Spleen (tissue), 11 donors: ENCODE results near the gene TMC1. TPM values are rescaled to one million over a fixed set of nuclear protein-coding genes. Genes with fewer than 3 reads are reported as not detected.

Source experiments
- DNase-seq: peaks from one replicate; pipeline ENCODE4 v3.0.0-alpha.2; 2020
- H3K27ac ChIP-seq, 8 donors: fragments of 200-600 bp; sonication (generic) in 7 of 8; 1 replicate in 4 of 8; 2 replicates in 4 of 8; pipeline versions ENCODE4 v1.5.0 to v1.8.0; 2016 to 2021; ENCODE audit warnings: inconsistent platforms in 4 of 8, mild to moderate bottlenecking in 4 of 8, moderate library complexity in 1 of 8
- H3K27me3 ChIP-seq, 7 donors: fragments of 200-600 bp; sonication (generic) in 6 of 7; replicated peaks in 1 of 7; 1 replicate in 4 of 7; 2 replicates in 3 of 7; pipeline versions ENCODE4 v1.5.0 to v1.8.0; 2016 to 2021; ENCODE audit warnings: inconsistent platforms in 3 of 7, mild to moderate bottlenecking in 1 of 7
- H3K36me3 ChIP-seq, 6 donors: fragments of 200-600 bp; sonication (generic) in 5 of 6; 1 replicate in 4 of 6; 2 replicates in 2 of 6; pipeline versions ENCODE4 v1.5.0 to v1.8.0; 2016 to 2021; ENCODE audit warnings: inconsistent platforms in 2 of 6
- H3K4me1 ChIP-seq, 6 donors: fragments of 200-600 bp; sonication (generic) in 5 of 6; 1 replicate in 3 of 6; 2 replicates in 3 of 6; pipeline versions ENCODE4 v1.5.0 to v1.8.0; 2016 to 2021; ENCODE audit warnings: inconsistent platforms in 3 of 6
- H3K4me3 ChIP-seq, 8 donors: fragments of 200-600 bp; sonication (generic) in 7 of 8; 1 replicate in 4 of 8; 2 replicates in 4 of 8; pipeline versions ENCODE4 v1.5.0 to v1.8.0; 2016 to 2021; ENCODE audit warnings: inconsistent platforms in 4 of 8, mild to moderate bottlenecking in 4 of 8, moderate library complexity in 2 of 8
- H3K9me3 ChIP-seq, 8 donors: fragments of 200-600 bp; sonication (generic) in 7 of 8; 1 replicate in 4 of 8; 2 replicates in 4 of 8; pipeline versions ENCODE4 v1.5.0 to v1.8.0; 2016 to 2021; ENCODE audit warnings: inconsistent platforms in 4 of 8
- POLR2A ChIP-seq, 3 donors: fragments of 450-650 bp; IDR thresholded peaks; one replicate each; pipeline ENCODE4 v1.5.1; 2017; ENCODE audit warnings: antibody characterized with exemption in 3 of 3, mild to moderate bottlenecking in 1 of 3
- POLR2AphosphoS5 ChIP-seq, 3 donors: sonication (generic); formaldehyde crosslinking; IDR thresholded peaks; one replicate each; pipeline ENCODE4 v1.5.1; 2017; ENCODE audit warnings: antibody characterized with exemption in 3 of 3
- WGBS, 5 donors: extraction: QIAGEN DNeasy Blood & Tissue Kit in 3 of 5; methylation state at CpG; one replicate each; pipeline versions ENCODE4 v1.1.5 to v1.1.7; 2013 to 2018; 5-methylcytosine and 5-hydroxymethylcytosine counted together
- intact Hi-C: fragments of 100-400 bp; cut with DNase I; formaldehyde crosslinking; loops from one replicate; pipeline ENCODE4 v1.15.0; 2023; ENCODE audit warnings: low total_unique reads
- polyA plus RNA-seq, 3 donors: library from polyadenylated mRNA; stranded (reverse); fragments of 200-250 nt; gene quantifications; one replicate each; pipeline ENCODE4 v1.2.1, GENCODE V29; 2013
- total RNA-seq, 7 donors: library from RNA; depleted of rRNA in 3 of 7; stranded (reverse); fragments of >200 nt in 3 of 7; fragmentation: NEBNext Ultra II Directional in 4 of 7; extraction: Animal tissue kit (Norgen Biotek cat#: 25700) in 4 of 7; gene quantifications; one replicate each; pipeline versions ENCODE4 v1.1.0 to v1.2.1, GENCODE V29; 2016 to 2021
- TF ChIP-seq, protein P1 (sequence below), 11 experiments: fragments of 200-600 bp in 7 of 11; fragments of 450-650 bp in 4 of 11; sonication (generic) in 4 of 11; IDR thresholded peaks in 8 of 11; conservative IDR thresholded peaks in 3 of 11; 1 replicate in 7 of 11; 2 replicates in 4 of 11; pipeline versions ENCODE4 v1.4.0 to v1.8.0; 2016 to 2021; ENCODE audit warnings: antibody characterized with exemption in 11 of 11, inconsistent platforms in 4 of 11, mild to moderate bottlenecking in 1 of 11
- donor health status: healthy with polysubstance abuse.
- donor health status: DM: no; HTN: no; CAD: no; lungs with moderate emphysema.
- donor health status: DM: no; HTN: no; CAD: no.
- donor health status: Bipolar disorder and iron deficiency.
- donor health status: healthy.
- donor health status: DM: no; HTN: no; CAD: no.
- donor health status: DM: yes; HTN: yes; CAD: no.

TMC1 gene
- total and polyA plus RNA-seq, 10 donors: 0.04 to 0.16 TPM; not detected in 8

DNA sequence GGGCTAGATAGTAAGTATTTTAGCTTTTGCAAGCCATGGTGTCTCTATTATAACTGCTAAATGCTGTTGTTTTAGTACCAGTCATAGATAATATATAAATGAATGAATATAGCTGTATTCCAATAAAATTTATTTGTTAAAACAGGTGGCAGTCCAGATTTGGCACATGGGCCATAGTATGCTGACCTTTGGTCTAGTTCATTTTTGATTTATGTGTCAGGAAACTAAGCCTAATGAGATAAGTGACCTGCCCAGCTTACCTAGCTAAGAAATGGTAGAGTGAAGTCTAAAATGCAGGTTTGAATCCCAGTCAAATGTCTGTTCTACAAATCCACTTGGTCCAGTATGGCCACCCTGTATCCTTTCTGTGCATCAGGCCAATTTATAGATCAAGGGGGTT lies 292.1 kb downstream of the TMC1 start:
- intact Hi-C loops: no loop called here
- H3K4me3 ChIP-seq: no peak overlapping the region

DNA sequence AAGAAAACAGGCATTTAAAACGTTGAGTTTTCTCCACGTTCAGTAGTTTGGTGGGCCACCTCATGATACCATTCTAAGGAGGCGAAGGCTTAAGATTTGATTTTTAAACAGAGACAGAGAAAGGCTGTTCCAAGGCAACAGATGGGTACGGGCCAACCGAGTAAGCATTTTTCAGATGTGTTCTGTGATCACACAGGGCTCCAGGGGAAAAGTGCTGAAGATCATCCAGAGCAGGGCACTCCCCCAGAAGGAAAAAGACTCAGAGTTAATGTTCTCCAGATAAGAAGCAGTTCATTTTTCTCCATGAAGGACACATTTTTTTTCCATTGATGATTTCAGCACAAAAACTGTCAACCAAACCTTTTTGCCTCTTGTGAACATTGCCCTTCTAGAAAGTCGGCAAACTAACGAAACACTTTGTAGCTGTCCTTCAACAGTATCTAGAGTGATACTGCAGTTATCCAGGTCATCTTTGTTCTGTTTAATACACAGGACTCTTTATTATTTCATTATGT lies 292.7 kb downstream of the TMC1 start:
- WGBS, 5 donors: 83 to 94% (median 91%) methylated on average over 7 of the region's 7 CpGs
- no peaks in the 10 kb centered on the region for H3K36me3 ChIP-seq
- no peak overlapping the region for H3K27ac ChIP-seq
- H3K4me1 ChIP-seq: no peaks in the 10 kb centered on the region
- TF ChIP-seq POLR2AphosphoS5 (IDR thresholded peaks at IDR 0.05): no peak
- TF ChIP-seq POLR2A (IDR thresholded peaks at IDR 0.05): no peak
- TF ChIP-seq, protein P1, sequence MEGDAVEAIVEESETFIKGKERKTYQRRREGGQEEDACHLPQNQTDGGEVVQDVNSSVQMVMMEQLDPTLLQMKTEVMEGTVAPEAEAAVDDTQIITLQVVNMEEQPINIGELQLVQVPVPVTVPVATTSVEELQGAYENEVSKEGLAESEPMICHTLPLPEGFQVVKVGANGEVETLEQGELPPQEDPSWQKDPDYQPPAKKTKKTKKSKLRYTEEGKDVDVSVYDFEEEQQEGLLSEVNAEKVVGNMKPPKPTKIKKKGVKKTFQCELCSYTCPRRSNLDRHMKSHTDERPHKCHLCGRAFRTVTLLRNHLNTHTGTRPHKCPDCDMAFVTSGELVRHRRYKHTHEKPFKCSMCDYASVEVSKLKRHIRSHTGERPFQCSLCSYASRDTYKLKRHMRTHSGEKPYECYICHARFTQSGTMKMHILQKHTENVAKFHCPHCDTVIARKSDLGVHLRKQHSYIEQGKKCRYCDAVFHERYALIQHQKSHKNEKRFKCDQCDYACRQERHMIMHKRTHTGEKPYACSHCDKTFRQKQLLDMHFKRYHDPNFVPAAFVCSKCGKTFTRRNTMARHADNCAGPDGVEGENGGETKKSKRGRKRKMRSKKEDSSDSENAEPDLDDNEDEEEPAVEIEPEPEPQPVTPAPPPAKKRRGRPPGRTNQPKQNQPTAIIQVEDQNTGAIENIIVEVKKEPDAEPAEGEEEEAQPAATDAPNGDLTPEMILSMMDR (IDR thresholded peaks at IDR 0.05 in 8 of 11, conservative IDR thresholded peaks at IDR 0.05 in 3 of 11): no peak
- H3K4me3 ChIP-seq: no peak overlapping the region
- intact Hi-C loops: no loop called here
- no peak for DNase-seq
- peaks cover 0 to 9% (median 0%) of the 10 kb centered on the region in 7 donors for H3K27me3 ChIP-seq
- H3K9me3 ChIP-seq: no peaks in the 10 kb centered on the region

More for the DNA sequence above, 292.1 kb downstream of the TMC1 start:
- Histone ChIP-seq H3K27ac (no peak overlapping the region), H3K9me3 (no peaks in the 10 kb centered on the region), H3K36me3 (no peaks in the 10 kb centered on the region), H3K4me1 (no peaks in the 10 kb centered on the region), H3K27me3 (peaks cover 0 to 9% (median 0%) of the 10 kb centered on the region in 7 donors)
- TF ChIP-seq, protein P1 (IDR thresholded peaks at IDR 0.05 in 8 of 11, conservative IDR thresholded peaks at IDR 0.05 in 3 of 11): no peak
- TF ChIP-seq POLR2A (IDR thresholded peaks at IDR 0.05): no peak
- no peak for TF ChIP-seq POLR2AphosphoS5 (IDR thresholded peaks at IDR 0.05)
- DNase-seq: no peak

DNA sequence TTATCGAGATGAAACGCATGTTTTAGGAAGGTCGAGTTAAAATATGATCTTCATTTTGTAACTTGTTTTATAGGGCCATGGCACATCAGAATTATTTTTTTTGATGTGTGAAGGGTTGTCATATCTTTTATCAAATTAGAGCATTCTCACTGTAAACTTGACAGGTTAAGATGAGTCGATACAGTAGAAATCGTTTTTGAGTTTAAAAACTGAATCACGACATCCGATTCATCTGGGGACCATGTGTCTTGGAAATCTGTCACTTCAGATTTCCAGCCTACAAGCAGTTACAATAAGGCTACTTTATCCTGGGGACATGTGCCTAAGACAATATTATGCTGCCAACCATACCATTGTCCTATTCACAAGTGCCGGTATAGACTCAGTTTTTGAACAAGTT lies 295.3 kb downstream of the TMC1 start:
- 92 to 98% (median 94%) methylated on average over 8 of the region's 8 CpGs for WGBS, 5 donors
- H3K4me1 ChIP-seq: no peaks in the 10 kb centered on the region
- no peak overlapping the region for H3K27ac ChIP-seq
- peaks cover 0 to 9% (median 0%) of the 10 kb centered on the region in 7 donors for H3K27me3 ChIP-seq
- TF ChIP-seq POLR2A (IDR thresholded peaks at IDR 0.05): no peak
- TF ChIP-seq, protein P1 (IDR thresholded peaks at IDR 0.05 in 8 of 11, conservative IDR thresholded peaks at IDR 0.05 in 3 of 11): no peak
- TF ChIP-seq POLR2AphosphoS5 (IDR thresholded peaks at IDR 0.05): no peak
- H3K9me3 ChIP-seq: no peaks in the 10 kb centered on the region
- intact Hi-C loops: no loop called here
- no peaks in the 10 kb centered on the region for H3K36me3 ChIP-seq
- DNase-seq: no peak
- H3K4me3 ChIP-seq: no peak overlapping the region

DNA sequence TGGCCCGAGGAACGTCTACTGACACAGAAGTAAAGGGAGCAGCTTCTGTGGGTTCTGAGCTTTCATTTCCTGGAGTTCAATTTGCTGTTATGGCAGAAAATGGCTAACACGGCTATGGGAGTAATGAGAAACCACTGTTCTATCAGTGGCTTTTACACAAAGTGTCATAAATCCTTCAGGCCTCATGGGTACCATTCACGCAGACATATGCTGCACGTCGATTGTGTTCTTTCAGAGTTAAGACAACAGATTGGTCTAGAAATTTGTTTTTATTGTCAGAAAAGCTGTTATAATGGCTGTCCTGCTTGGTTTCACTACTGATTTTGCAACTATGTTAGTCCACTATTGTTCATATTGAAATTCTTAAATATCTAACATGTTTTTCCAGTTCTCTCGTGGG lies 296.0 kb downstream of the TMC1 start:
- no peaks in the 10 kb centered on the region for H3K9me3 ChIP-seq
- intact Hi-C loops: no loop called here
- no peak overlapping the region for H3K27ac ChIP-seq
- no peak for DNase-seq
- H3K27me3 ChIP-seq: peaks cover 0 to 9% (median 0%) of the 10 kb centered on the region in 7 donors
- H3K4me1 ChIP-seq: no peaks in the 10 kb centered on the region
- TF ChIP-seq POLR2A (IDR thresholded peaks at IDR 0.05) (no peak), POLR2AphosphoS5 (IDR thresholded peaks at IDR 0.05) (no peak)
- TF ChIP-seq, protein P1 (IDR thresholded peaks at IDR 0.05 in 8 of 11, conservative IDR thresholded peaks at IDR 0.05 in 3 of 11): no peak
- no peak overlapping the region for H3K4me3 ChIP-seq
- no peaks in the 10 kb centered on the region for H3K36me3 ChIP-seq
- 56 to 76% (median 68%) methylated on average over 7 of the region's 7 CpGs for WGBS, 5 donors
